A549 (cell line): ENCODE data around the gene PLEKHH2. TPM values are rescaled to one million over a fixed set of nuclear protein-coding genes. Genes with fewer than 3 reads are reported as not detected.
"Not testable (repeated sequence)": the region's sequence is repeated elsewhere in the genome, so short reads cannot be mapped to it uniquely, and the experiment has no call there.

Experiments
- ATAC-seq, 2 experiments: fragments of 200-7000 bp in 1 of 2; fragments of >200 bp in 1 of 2; cut with Nextera tagmentation in 1 of 2; cut with Tn5 transposase in 1 of 2; 3 replicates each; pipeline versions ENCODE4 v1.8.0 to v1.9.1; 2018 to 2020; ENCODE audit warnings: mild to moderate bottlenecking in 1 of 2, moderate library complexity in 1 of 2
- CTCF ChIA-PET: fragments of 300-600 bp; sonication (Branson Sonifier 250); formaldehyde crosslinking; extraction: SDS; loops from one replicate; lab custom pipeline; 2021; ENCODE audit warnings: antibody characterized with exemption, inconsistent platforms; lab: Yijun Ruan, JAX
- POLR2A ChIA-PET: fragments of 350-600 bp; formaldehyde crosslinking; extraction: SDS; loops from one replicate; lab custom pipeline; 2021; ENCODE audit warnings: antibody characterized with exemption, inconsistent platforms; lab: Yijun Ruan, JAX
- DNase-seq, 2 experiments: peaks; one replicate each; pipeline versions ENCODE4 v3.0.0 to v3.0.0-alpha.2; 2011 to 2016; ENCODE audit warnings: low read depth in 1 of 2, low spot score in 1 of 2
- FAIRE-seq: peaks from 2 replicates; lab custom pipeline; 2011; peaks lifted over from hg19 to GRCh38; lab: Jason Lieb, UNC
- H3K27ac ChIP-seq, 2 experiments: fragments of >200 bp; sonication (Bioruptor Twin); formaldehyde crosslinking; 3 replicates each; pipeline ENCODE4 v1.5.1; 2016 to 2017
- H3K4me1 ChIP-seq: fragments of >200 bp; sonication (Bioruptor Twin); formaldehyde crosslinking; 3 replicates; pipeline ENCODE4 v1.6.1; 2016
- H3K4me2 ChIP-seq: fragments of >200 bp; sonication (Bioruptor Twin); formaldehyde crosslinking; 3 replicates; pipeline ENCODE4 v1.6.1; 2016
- H3K4me3 ChIP-seq: fragments of >200 bp; sonication (Bioruptor Twin); formaldehyde crosslinking; 3 replicates; pipeline ENCODE4 v1.5.1; 2016
- H3K9me3 ChIP-seq: fragments of >200 bp; sonication (Bioruptor Twin); formaldehyde crosslinking; 3 replicates; pipeline ENCODE4 v1.6.1; 2016
- CEBPB ChIP-seq, 2 experiments: fragments of >200 bp in 1 of 2; sonication (Bioruptor Twin) in 1 of 2; formaldehyde crosslinking in 1 of 2; IDR thresholded peaks; 2 replicates each; pipeline ENCODE4 v1.6.1; 2012 to 2016
- EP300 ChIP-seq, 2 experiments: fragments of >200 bp; sonication (Bioruptor Twin); formaldehyde crosslinking; IDR thresholded peaks; 2 replicates in 1 of 2; 3 replicates in 1 of 2; pipeline ENCODE4 v1.6.1; 2016 to 2017
- FOSB ChIP-seq: fragments of 250-450 bp; sonication (Bioruptor Pico); IDR thresholded peaks from 2 replicates; pipeline ENCODE4 v1.5.0; 2020; ENCODE audit warnings: mild to moderate bottlenecking, moderate library complexity
- FOSL2 ChIP-seq, 2 experiments: fragments of 450-650 bp in 1 of 2; fragments of >200 bp in 1 of 2; sonication (Bioruptor Twin) in 1 of 2; formaldehyde crosslinking; IDR thresholded peaks; 2 replicates each; pipeline versions ENCODE4 v1.5.0 to v1.6.1; 2016 to 2020; ENCODE audit warnings: mild to moderate bottlenecking in 1 of 2, moderate library complexity in 1 of 2
- FOXS1 ChIP-seq: fragments of 250-450 bp; sonication (Bioruptor Pico); IDR thresholded peaks from 2 replicates; pipeline ENCODE4 v1.5.0; 2020; ENCODE audit warnings: mild to moderate bottlenecking, moderate library complexity
- GATA3 ChIP-seq: IDR thresholded peaks from 2 replicates; pipeline ENCODE4 v1.6.1; 2012; ENCODE audit warnings: borderline replicate concordance
- HOXA7 ChIP-seq: fragments of 250-450 bp; sonication (Bioruptor Pico); IDR thresholded peaks from 2 replicates; pipeline ENCODE4 v1.5.0; 2020; ENCODE audit warnings: mild to moderate bottlenecking, moderate library complexity
- HOXB5 ChIP-seq: fragments of 250-450 bp; sonication (Bioruptor Pico); IDR thresholded peaks from 2 replicates; pipeline ENCODE4 v1.5.0; 2020; ENCODE audit warnings: mild to moderate bottlenecking, moderate library complexity
- JUN ChIP-seq, 2 experiments: fragments of >200 bp; sonication (Bioruptor Twin); formaldehyde crosslinking; IDR thresholded peaks; 2 replicates in 1 of 2; 3 replicates in 1 of 2; pipeline ENCODE4 v1.6.1; 2016 to 2017
- KDM1A ChIP-seq: fragments of 200-600 bp; sonication (generic); IDR thresholded peaks from 2 replicates; pipeline ENCODE4 v1.6.1; 2016; ENCODE audit warnings: low read depth, mild to moderate bottlenecking
- KDM5A ChIP-seq: fragments of 200-600 bp; sonication (generic); IDR thresholded peaks from 2 replicates; pipeline ENCODE4 v1.6.1; 2016; ENCODE audit warnings: antibody characterized with exemption, mild to moderate bottlenecking
- MAFK ChIP-seq: fragments of 450-650 bp; IDR thresholded peaks from 2 replicates; pipeline ENCODE4 v1.6.1; 2014; ENCODE audit not compliant: partially characterized antibody
- MYC ChIP-seq: IDR thresholded peaks from 2 replicates; pipeline ENCODE4 v1.6.1; 2012; ENCODE audit warnings: mild to moderate bottlenecking, inconsistent platforms, low read length, improper control_type of control experiment, borderline replicate concordance
- NPAS2 ChIP-seq: fragments of 250-450 bp; sonication (Bioruptor Pico); IDR thresholded peaks from 2 replicates; pipeline ENCODE4 v1.8.0; 2022; ENCODE audit warnings: mild to moderate bottlenecking, moderate library complexity, borderline replicate concordance
- POLR2AphosphoS2 ChIP-seq: conservative IDR thresholded peaks from 2 replicates; pipeline ENCODE4 v1.6.1; 2012; ENCODE audit warnings: low read length, improper control_type of control experiment, inconsistent platforms
- RNF2 ChIP-seq: fragments of 200-600 bp; sonication (generic); IDR thresholded peaks from 2 replicates; pipeline ENCODE4 v1.6.1; 2016; ENCODE audit warnings: low read depth, mild to moderate bottlenecking, antibody characterized with exemption, moderate library complexity, borderline replicate concordance
- TP53 ChIP-seq: fragments of 250-450 bp; sonication (Bioruptor Pico); IDR thresholded peaks from 2 replicates; pipeline ENCODE4 v1.5.0; 2021; ENCODE audit warnings: mild to moderate bottlenecking, moderate library complexity
- ZNF302 ChIP-seq: fragments of 250-450 bp; sonication (Bioruptor Pico); IDR thresholded peaks from 2 replicates; pipeline ENCODE4 v1.9.0; 2021; ENCODE audit warnings: inconsistent platforms, mild to moderate bottlenecking, moderate library complexity
- WGBS: methylation state at CpG from one replicate; pipeline ENCODE4 v1.1.6; 2017; ENCODE audit errors: missing lambda C conversion rate; 5-methylcytosine and 5-hydroxymethylcytosine counted together
- polyA plus RNA-seq, 4 experiments: library from polyadenylated mRNA; depleted of rRNA in 3 of 4; stranded (reverse); fragments of >200 nt; fragmentation: RNase III in 1 of 4; extraction: RNeasy Plus Mini Kit Qiagen cat#74134 plus additional on column Dnase treatment in 1 of 4; gene quantifications; 2 replicates in 3 of 4; 3 replicates in 1 of 4; pipeline ENCODE4 v1.2.3, GENCODE V29; 2011 to 2017
- TF ChIP-seq, protein P1 (sequence below): IDR thresholded peaks from 2 replicates; pipeline ENCODE4 v1.6.1; 2012
- TF ChIP-seq, protein P2 (sequence below): fragments of 150-350 bp; IDR thresholded peaks from 2 replicates; pipeline ENCODE4 v1.6.1; 2014; ENCODE audit warnings: low read depth, mild to moderate bottlenecking, low read length
- TF ChIP-seq, protein P3 (sequence below): fragments of 200-600 bp; sonication (generic); IDR thresholded peaks from 2 replicates; pipeline ENCODE4 v1.6.1; 2016; ENCODE audit warnings: antibody characterized with exemption, mild to moderate bottlenecking, moderate library complexity
- TF ChIP-seq, protein P4 (sequence below): fragments of >200 bp; sonication (Bioruptor Twin); formaldehyde crosslinking; IDR thresholded peaks from 2 replicates; pipeline ENCODE4 v1.6.1; 2016
- TF ChIP-seq, protein P5 (sequence below): IDR thresholded peaks from 2 replicates; pipeline ENCODE4 v1.6.1; 2012; ENCODE audit warnings: low read depth, borderline replicate concordance

PLEKHH2 gene
- polyA plus RNA-seq, 2 of the 4 experiments (the other 2 are of a cell fraction) = 0.92 to 14.9 TPM

DNA sequence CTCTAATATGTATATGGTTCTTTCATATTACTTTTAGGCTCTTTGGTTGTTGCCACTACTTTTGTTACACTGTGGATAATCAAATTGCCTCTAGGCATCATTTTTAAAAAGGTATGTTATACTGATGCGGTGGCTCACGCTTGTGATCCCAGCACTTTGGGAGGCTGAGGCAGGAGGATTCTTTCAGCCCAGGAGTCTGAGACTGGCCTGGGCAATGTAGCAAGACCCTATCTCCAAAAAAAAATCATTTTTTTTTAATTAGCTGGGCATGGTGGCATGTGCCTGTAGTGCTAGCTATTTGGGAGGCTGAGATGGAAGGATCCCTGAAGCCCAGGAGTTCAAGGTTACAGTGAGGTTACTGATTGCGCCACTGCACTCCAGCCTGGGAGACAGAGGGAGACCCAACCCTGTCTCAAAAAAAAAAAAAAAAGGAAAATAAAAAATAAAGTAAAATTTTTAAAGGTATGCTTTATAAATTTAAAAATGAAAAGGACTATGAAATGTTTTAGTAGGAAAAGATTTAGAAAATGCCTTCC is 88.7 kb downstream of the PLEKHH2 start (continued):
- no peak for TF ChIP-seq KDM5A
- no peak for TF ChIP-seq NPAS2 (CRISPR knock-in tag)
- no peak for TF ChIP-seq FOXS1 (CRISPR knock-in tag)

DNA sequence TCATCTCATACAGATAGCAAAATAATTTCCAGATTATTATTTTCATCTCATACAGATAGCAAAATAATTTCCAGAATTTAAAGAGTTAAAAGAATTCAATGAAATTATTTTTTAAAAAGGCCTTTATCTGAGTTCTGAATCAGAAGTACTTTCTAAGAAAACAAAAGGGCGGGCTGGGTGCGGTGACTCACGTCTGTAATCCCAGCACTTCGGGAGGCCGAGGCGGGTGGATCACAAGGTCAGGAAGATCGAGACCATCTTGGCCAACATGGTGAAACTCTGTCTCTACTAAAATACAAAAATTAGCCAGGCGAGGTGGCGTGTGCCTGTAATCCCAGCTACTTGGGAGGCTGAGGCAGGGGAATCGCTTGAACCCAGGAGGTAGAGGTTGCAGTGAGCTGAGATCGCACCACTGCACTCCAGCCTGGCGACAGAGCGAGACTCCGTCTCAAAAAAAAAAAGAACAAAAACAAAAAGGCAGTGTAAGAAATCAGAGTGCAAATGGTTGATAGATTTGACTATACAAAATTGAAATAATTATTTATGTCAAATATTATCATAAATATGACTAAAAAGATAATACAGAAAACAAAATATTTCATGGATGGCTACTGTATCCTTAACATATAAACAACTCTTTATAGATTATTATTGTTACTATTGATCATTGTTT is 90.0 kb downstream of the PLEKHH2 start:
- POLR2A ChIA-PET, H3K4me3 ChIP-seq: not testable (repeated sequence)
- H3K4me1 ChIP-seq = peaks cover 16% of the 10 kb centered on the region; the same call in 2 of the 3 replicates
- TF ChIP-seq GATA3 (peak; percentile 80; the same call in 1 of the 2 replicates), FOSL2 (IDR thresholded peaks at IDR 0.05) (peak; percentile 33; the same call in 1 of the 2 replicates), FOSL2 (CRISPR knock-in tag; IDR thresholded peaks at IDR 0.05) (peak; percentile 75)
- TF ChIP-seq, all 56 proteins: peak for 2; not testable (repeated sequence) for 54
- CTCF ChIA-PET, FAIRE-seq, H3K9me3 ChIP-seq: not testable (repeated sequence)
- Histone ChIP-seq H3K4me2 (peak overlapping the region; percentile 41), H3K27ac (peak overlapping the region in 1 of 2 experiments; percentile 36; a peak in 1 of 6 replicates)
- DNase-seq = peak in 1 of 2 experiments; percentile 58
- ATAC-seq = peak in 1 of 2 experiments; percentile 65; a peak in 2 of 6 replicates
- 47% methylated on average over 14 of the region's 14 CpGs for whole genome bisulfite sequencing

DNA sequence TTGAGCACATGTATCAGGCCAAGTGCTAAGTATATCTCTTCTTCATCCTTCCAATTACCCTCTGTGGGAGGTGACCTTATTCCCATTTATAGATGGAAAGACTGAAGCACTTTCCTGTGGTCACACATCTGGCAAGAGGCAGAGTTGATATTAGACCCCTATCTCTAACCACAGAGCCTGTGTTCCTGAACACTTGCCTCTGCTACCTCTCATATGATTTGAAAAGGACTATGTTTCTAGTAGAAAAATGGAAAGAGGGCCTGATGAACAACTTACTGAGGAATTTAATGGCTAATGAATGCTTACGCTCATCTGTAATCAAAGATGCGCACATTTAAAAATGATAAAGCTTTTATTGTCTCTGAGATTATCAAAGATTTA is 90.6 kb downstream of the PLEKHH2 start:
- H3K4me1 ChIP-seq = peaks cover 16% of the 10 kb centered on the region; the same call in 2 of the 3 replicates
- TF ChIP-seq TP53 (CRISPR knock-in tag) (no peak), HOXB5 (CRISPR knock-in tag) (no peak), EP300 (IDR thresholded peaks at IDR 0.05) (no peak), POLR2AphosphoS2 (no peak), CEBPB (IDR thresholded peaks at IDR 0.05) (no peak), FOSB (CRISPR knock-in tag) (no peak), HOXA7 (CRISPR knock-in tag) (no peak), RNF2 (no peak), JUN (IDR thresholded peaks at IDR 0.05) (no peak), MYC (no peak), ZNF302 (CRISPR knock-in tag) (no peak), KDM1A (no peak), FOSL2 (IDR thresholded peaks at IDR 0.05) (no peak), FOSL2 (CRISPR knock-in tag; IDR thresholded peaks at IDR 0.05) (no peak), MAFK (no peak)
- TF ChIP-seq, protein P1, sequence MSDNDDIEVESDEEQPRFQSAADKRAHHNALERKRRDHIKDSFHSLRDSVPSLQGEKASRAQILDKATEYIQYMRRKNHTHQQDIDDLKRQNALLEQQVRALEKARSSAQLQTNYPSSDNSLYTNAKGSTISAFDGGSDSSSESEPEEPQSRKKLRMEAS = no peak
- TF ChIP-seq, protein P2, sequence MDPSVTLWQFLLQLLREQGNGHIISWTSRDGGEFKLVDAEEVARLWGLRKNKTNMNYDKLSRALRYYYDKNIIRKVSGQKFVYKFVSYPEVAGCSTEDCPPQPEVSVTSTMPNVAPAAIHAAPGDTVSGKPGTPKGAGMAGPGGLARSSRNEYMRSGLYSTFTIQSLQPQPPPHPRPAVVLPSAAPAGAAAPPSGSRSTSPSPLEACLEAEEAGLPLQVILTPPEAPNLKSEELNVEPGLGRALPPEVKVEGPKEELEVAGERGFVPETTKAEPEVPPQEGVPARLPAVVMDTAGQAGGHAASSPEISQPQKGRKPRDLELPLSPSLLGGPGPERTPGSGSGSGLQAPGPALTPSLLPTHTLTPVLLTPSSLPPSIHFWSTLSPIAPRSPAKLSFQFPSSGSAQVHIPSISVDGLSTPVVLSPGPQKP = no peak
- TF ChIP-seq, protein P3, sequence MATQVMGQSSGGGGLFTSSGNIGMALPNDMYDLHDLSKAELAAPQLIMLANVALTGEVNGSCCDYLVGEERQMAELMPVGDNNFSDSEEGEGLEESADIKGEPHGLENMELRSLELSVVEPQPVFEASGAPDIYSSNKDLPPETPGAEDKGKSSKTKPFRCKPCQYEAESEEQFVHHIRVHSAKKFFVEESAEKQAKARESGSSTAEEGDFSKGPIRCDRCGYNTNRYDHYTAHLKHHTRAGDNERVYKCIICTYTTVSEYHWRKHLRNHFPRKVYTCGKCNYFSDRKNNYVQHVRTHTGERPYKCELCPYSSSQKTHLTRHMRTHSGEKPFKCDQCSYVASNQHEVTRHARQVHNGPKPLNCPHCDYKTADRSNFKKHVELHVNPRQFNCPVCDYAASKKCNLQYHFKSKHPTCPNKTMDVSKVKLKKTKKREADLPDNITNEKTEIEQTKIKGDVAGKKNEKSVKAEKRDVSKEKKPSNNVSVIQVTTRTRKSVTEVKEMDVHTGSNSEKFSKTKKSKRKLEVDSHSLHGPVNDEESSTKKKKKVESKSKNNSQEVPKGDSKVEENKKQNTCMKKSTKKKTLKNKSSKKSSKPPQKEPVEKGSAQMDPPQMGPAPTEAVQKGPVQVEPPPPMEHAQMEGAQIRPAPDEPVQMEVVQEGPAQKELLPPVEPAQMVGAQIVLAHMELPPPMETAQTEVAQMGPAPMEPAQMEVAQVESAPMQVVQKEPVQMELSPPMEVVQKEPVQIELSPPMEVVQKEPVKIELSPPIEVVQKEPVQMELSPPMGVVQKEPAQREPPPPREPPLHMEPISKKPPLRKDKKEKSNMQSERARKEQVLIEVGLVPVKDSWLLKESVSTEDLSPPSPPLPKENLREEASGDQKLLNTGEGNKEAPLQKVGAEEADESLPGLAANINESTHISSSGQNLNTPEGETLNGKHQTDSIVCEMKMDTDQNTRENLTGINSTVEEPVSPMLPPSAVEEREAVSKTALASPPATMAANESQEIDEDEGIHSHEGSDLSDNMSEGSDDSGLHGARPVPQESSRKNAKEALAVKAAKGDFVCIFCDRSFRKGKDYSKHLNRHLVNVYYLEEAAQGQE = no peak
- TF ChIP-seq, protein P4, sequence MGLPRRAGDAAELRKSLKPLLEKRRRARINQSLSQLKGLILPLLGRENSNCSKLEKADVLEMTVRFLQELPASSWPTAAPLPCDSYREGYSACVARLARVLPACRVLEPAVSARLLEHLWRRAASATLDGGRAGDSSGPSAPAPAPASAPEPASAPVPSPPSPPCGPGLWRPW = no peak
- TF ChIP-seq, protein P5, sequence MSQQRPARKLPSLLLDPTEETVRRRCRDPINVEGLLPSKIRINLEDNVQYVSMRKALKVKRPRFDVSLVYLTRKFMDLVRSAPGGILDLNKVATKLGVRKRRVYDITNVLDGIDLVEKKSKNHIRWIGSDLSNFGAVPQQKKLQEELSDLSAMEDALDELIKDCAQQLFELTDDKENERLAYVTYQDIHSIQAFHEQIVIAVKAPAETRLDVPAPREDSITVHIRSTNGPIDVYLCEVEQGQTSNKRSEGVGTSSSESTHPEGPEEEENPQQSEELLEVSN = no peak
- TF ChIP-seq, all 56 proteins: peak for 0
- no peak for DNase-seq
- no peak for FAIRE-seq
- Histone ChIP-seq H3K27ac (no peak overlapping the region), H3K9me3 (no peaks in the 10 kb centered on the region), H3K4me3 (no peak overlapping the region), H3K4me2 (no peak overlapping the region)
- ATAC-seq = no peak
- ChIA-PET POLR2A (no interaction called here), CTCF (no interaction called here)
- 95% methylated on average over 2 of the region's 2 CpGs for WGBS
